K562 (cell line): ENCODE measurements around the gene HEMGN. TPM values are rescaled to one million over a fixed set of nuclear protein-coding genes. Genes with fewer than 3 reads are reported as not detected.

ENCODE experiments used
- ARID2 ChIP-seq: fragments of 450-650 bp; IDR thresholded peaks from 2 replicates; pipeline ENCODE4 v1.6.1; 2017; ENCODE audit warnings: antibody characterized with exemption, mild to moderate bottlenecking
- BRF2 ChIP-seq: IDR thresholded peaks from 3 replicates; pipeline ENCODE4 v1.6.1; 2011; ENCODE audit warnings: borderline replicate concordance, mild to moderate bottlenecking; ENCODE audit not compliant: insufficient read length, insufficient read depth
- CBX8 ChIP-seq: fragments of 200-600 bp; sonication (generic); IDR thresholded peaks from 2 replicates; pipeline ENCODE4 v1.6.1; 2012; ENCODE audit warnings: borderline replicate concordance, mixed run types, low read depth, mild to moderate bottlenecking, moderate library complexity, mixed read lengths, low read length, control low read depth, inconsistent platforms; ENCODE audit not compliant: poor library complexity, severe bottlenecking; ENCODE audit errors: extremely low read depth
- FOXO4 ChIP-seq: fragments of 450-650 bp; formaldehyde crosslinking; IDR thresholded peaks from 2 replicates; pipeline ENCODE4 v1.4.0; 2020; ENCODE audit warnings: mild to moderate bottlenecking, moderate library complexity
- GMEB1 ChIP-seq: fragments of 250-450 bp; sonication (Bioruptor Pico); IDR thresholded peaks from 2 replicates; pipeline ENCODE4 v1.4.0; 2020; ENCODE audit warnings: mild to moderate bottlenecking
- GTF3C2 ChIP-seq: IDR thresholded peaks from 3 replicates; pipeline ENCODE4 v1.6.1; 2011; ENCODE audit warnings: borderline replicate concordance, mild to moderate bottlenecking, moderate library complexity; ENCODE audit not compliant: insufficient read length; ENCODE audit errors: extremely low read depth
- MEIS2 ChIP-seq: fragments of 450-650 bp; IDR thresholded peaks from 2 replicates; pipeline ENCODE4 v1.6.1; 2014; ENCODE audit warnings: mild to moderate bottlenecking; ENCODE audit not compliant: partially characterized antibody
- NEUROD1 ChIP-seq: fragments of 150-350 bp; IDR thresholded peaks from 2 replicates; pipeline ENCODE4 v1.6.1; 2014; ENCODE audit warnings: borderline replicate concordance, low read length, low read depth; ENCODE audit not compliant: partially characterized antibody
- NFE2 ChIP-seq: IDR thresholded peaks from 2 replicates; pipeline ENCODE4 v1.6.1; 2014; ENCODE audit warnings: antibody characterized with exemption, low read depth
- NFYB ChIP-seq: IDR thresholded peaks from 2 replicates; pipeline ENCODE4 v1.6.1; 2011; ENCODE audit warnings: mild to moderate bottlenecking, moderate library complexity; ENCODE audit not compliant: insufficient read length; ENCODE audit errors: extremely low read depth
- PHF20 ChIP-seq: fragments of 450-650 bp; IDR thresholded peaks from 2 replicates; pipeline ENCODE4 v1.6.1; 2018; ENCODE audit not compliant: partially characterized antibody
- PHTF2 ChIP-seq: fragments of 250-450 bp; sonication (Bioruptor Pico); IDR thresholded peaks from 2 replicates; pipeline ENCODE4 v1.5.0; 2021; ENCODE audit warnings: mild to moderate bottlenecking
- SIN3A ChIP-seq, 2 experiments: fragments of 150-350 bp in 1 of 2; IDR thresholded peaks; 2 replicates each; pipeline ENCODE4 v1.6.1; 2011 to 2016; ENCODE audit warnings: borderline replicate concordance in 2 of 2, low read depth in 2 of 2, low read length in 2 of 2, mild to moderate bottlenecking in 2 of 2, moderate library complexity in 2 of 2; ENCODE audit not compliant: control insufficient read depth in 1 of 2
- THRA ChIP-seq: fragments of 450-650 bp; IDR thresholded peaks from 2 replicates; pipeline ENCODE4 v1.6.1; 2017; ENCODE audit warnings: mild to moderate bottlenecking, moderate library complexity
- WHSC1 ChIP-seq: IDR thresholded peaks from one replicate; pipeline ENCODE4 v1.6.1; 2012; ENCODE audit warnings: low read length, control low read depth, inconsistent platforms
- ZFP1 ChIP-seq: fragments of 450-650 bp; formaldehyde crosslinking; IDR thresholded peaks from 2 replicates; pipeline ENCODE4 v1.4.0; 2020; ENCODE audit warnings: mild to moderate bottlenecking, mixed read lengths
- ZNF217 ChIP-seq: sonication (generic); formaldehyde crosslinking; IDR thresholded peaks from 2 replicates; pipeline ENCODE4 v1.8.0; 2022; ENCODE audit warnings: mild to moderate bottlenecking, missing genetic modification reagents
- ZNF232 ChIP-seq: sonication (generic); formaldehyde crosslinking; IDR thresholded peaks from 2 replicates; pipeline ENCODE4 v1.8.0; 2022; ENCODE audit warnings: mild to moderate bottlenecking, missing genetic modification reagents
- ZNF707 ChIP-seq: fragments of 250-450 bp; sonication (Bioruptor Pico); conservative IDR thresholded peaks from 2 replicates; pipeline ENCODE4 v1.8.0; 2022; ENCODE audit warnings: inconsistent platforms, mild to moderate bottlenecking, moderate library complexity
- polyA plus RNA-seq, 8 experiments: library from polyadenylated mRNA; depleted of rRNA in 4 of 8; stranded (reverse) in 5 of 8; unstranded in 3 of 8; fragments of >200 nt; fragmentation: Nextera tagmentation in 2 of 8; fragmentation: Illumina TruSeq in 1 of 8; extraction: Ambion mirVana in 2 of 8; extraction: Trizol in 1 of 8; gene quantifications; 2 replicates each; pipeline versions ENCODE4 v1.2.1 to v1.2.3, GENCODE V29; 2011 to 2014; ENCODE audit warnings: inconsistent platforms in 1 of 8, missing spikeins in 1 of 8
- total RNA-seq, 7 experiments: library from RNA; depleted of rRNA in 6 of 7; stranded (reverse); fragments of >200 nt in 6 of 7; fragmentation: Illumina TruSeq in 2 of 7; extraction: Trizol in 2 of 7; gene quantifications; 2 replicates each; pipeline versions ENCODE4 v1.2.1 to v1.2.3, GENCODE V29; 2011 to 2021; ENCODE audit warnings: low replicate concordance in 1 of 7

Gene HEMGN
- total and polyA plus RNA-seq, 9 of the 15 experiments (the other 6 are each of a cell fraction or from before 2014, with no cell fraction given), result 56.3 to 258 (median 137) TPM

GRCh38 chr9:97923529-97924108 is 14.4 kb downstream of the HEMGN start (continued):
- TF ChIP-seq SIN3A (IDR thresholded peaks at IDR 0.05; ENCODE audit: borderline replicate concordance in 2 of 2, control insufficient read depth in 1 of 2, low read depth in 2 of 2, low read length in 2 of 2) (0 out of 4 replicates have a peak, but pooled peaks of 1 of the 2 experiments have one; percentile 47), ZNF232 (CRISPR knock-in tag) (no peak), ZFP1 (no peak), FOXO4 (CRISPR knock-in tag) (no peak), NEUROD1 (no peak), WHSC1 (no peak), MEIS2 (no peak), ARID2 (peak; percentile 93), NFYB (no peak), ZNF217 (CRISPR knock-in tag) (no peak), PHF20 (no peak), NFE2 (no peak), GTF3C2 (no peak), BRF2 (no peak), PHTF2 (CRISPR knock-in tag) (no peak), GMEB1 (CRISPR knock-in tag) (no peak), THRA (no peak), CBX8 (no peak), ZNF707 (CRISPR knock-in tag) (no peak)
